DOHH2 (cell line): ENCODE results near the gene SAE1.

Experiments used
- EZH2phosphoT487 ChIP-seq: fragments of 200-600 bp; sonication (generic); IDR thresholded peaks from 2 replicates; pipeline ENCODE4 v1.6.1; 2017; ENCODE audit warnings: borderline replicate concordance, mild to moderate bottlenecking, antibody characterized with exemption, low read length, moderate library complexity, mixed read lengths
- TF ChIP-seq, protein P1 (sequence below): fragments of 200-600 bp; sonication (generic); IDR thresholded peaks from one replicate; pipeline ENCODE4 v1.5.1; 2014; ENCODE audit warnings: antibody characterized with exemption, mild to moderate bottlenecking, low read depth, low read length; ENCODE audit not compliant: poor library complexity, severe bottlenecking

DNA sequence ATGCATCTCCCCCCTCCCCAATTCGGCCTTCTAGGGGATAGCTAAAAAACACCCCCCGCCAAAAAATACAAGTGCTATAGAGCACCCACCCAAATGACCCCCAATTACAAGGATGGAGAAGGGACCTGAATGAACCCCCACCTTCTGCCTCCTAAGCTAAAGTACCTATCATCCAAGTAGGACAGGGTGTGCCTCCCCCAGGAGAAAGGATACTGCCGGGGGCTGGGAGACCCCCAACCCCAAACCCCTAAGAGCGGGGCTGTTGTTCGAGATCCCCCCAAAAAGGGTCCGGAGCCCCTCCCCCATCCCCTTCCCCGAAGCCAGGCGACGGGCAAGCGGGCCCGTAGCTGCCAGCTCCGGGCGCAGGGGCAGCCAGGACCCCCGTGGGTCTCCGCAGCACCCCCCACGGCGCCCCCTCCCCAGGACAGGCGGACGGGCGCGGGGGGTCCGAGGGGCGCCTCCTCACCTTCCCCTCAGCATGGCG, 18.9 kb upstream of the SAE1 start:
- TF ChIP-seq, protein P1, sequence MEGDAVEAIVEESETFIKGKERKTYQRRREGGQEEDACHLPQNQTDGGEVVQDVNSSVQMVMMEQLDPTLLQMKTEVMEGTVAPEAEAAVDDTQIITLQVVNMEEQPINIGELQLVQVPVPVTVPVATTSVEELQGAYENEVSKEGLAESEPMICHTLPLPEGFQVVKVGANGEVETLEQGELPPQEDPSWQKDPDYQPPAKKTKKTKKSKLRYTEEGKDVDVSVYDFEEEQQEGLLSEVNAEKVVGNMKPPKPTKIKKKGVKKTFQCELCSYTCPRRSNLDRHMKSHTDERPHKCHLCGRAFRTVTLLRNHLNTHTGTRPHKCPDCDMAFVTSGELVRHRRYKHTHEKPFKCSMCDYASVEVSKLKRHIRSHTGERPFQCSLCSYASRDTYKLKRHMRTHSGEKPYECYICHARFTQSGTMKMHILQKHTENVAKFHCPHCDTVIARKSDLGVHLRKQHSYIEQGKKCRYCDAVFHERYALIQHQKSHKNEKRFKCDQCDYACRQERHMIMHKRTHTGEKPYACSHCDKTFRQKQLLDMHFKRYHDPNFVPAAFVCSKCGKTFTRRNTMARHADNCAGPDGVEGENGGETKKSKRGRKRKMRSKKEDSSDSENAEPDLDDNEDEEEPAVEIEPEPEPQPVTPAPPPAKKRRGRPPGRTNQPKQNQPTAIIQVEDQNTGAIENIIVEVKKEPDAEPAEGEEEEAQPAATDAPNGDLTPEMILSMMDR: no peak
- TF ChIP-seq EZH2phosphoT487: no peak
